Gastrocnemius medialis (tissue), 4 donors: ENCODE results near the gene MARCHF2. TPM values are rescaled to one million over a fixed set of nuclear protein-coding genes. Genes with fewer than 3 reads are reported as not detected.

Experiments
- ATAC-seq, 2 donors: fragments of 150-250 bp; one replicate each; pipeline ENCODE4 v1.9.1; 2016
- DNase-seq, 2 donors: peaks; one replicate each; pipeline ENCODE4 v3.0.0-alpha.2; 2019
- H3K27ac ChIP-seq, 4 donors: fragments of 200-600 bp; sonication (generic); 1 replicate in 1 of 4; 2 replicates in 3 of 4; pipeline ENCODE4 v1.5.1; 2016 to 2018; ENCODE audit warnings: mild to moderate bottlenecking in 2 of 4, moderate library complexity in 1 of 4
- H3K27me3 ChIP-seq, 3 donors: fragments of 200-600 bp; sonication (generic) in 2 of 3; 1 replicate in 1 of 3; 2 replicates in 2 of 3; pipeline versions ENCODE4 v1.5.1 to v1.6.0; 2016 to 2019; ENCODE audit warnings: mild to moderate bottlenecking in 1 of 3, moderate library complexity in 1 of 3
- H3K36me3 ChIP-seq, 2 donors: fragments of 200-600 bp; sonication (generic) in 1 of 2; one replicate each; pipeline ENCODE4 v1.5.1; 2017 to 2018
- H3K4me1 ChIP-seq, 2 donors: fragments of 200-600 bp; sonication (generic) in 1 of 2; one replicate each; pipeline ENCODE4 v1.5.1; 2016 to 2017; ENCODE audit warnings: mild to moderate bottlenecking in 2 of 2
- H3K4me3 ChIP-seq, 4 donors: fragments of 200-600 bp; sonication (generic) in 3 of 4; 1 replicate in 1 of 4; 2 replicates in 3 of 4; pipeline ENCODE4 v1.5.1; 2016 to 2019; ENCODE audit warnings: mild to moderate bottlenecking in 2 of 4
- H3K9me3 ChIP-seq, 3 donors: fragments of 200-600 bp; sonication (generic) in 2 of 3; 1 replicate in 1 of 3; 2 replicates in 2 of 3; pipeline ENCODE4 v1.5.1; 2016 to 2019
- CTCF ChIP-seq, 5 experiments: fragments of 450-650 bp in 3 of 5; fragments of 200-600 bp in 2 of 5; sonication (generic) in 2 of 5; IDR thresholded peaks in 4 of 5; conservative IDR thresholded peaks in 1 of 5; 1 replicate in 4 of 5; 2 replicates in 1 of 5; pipeline ENCODE4 v1.5.1; 2016 to 2019; ENCODE audit warnings: antibody characterized with exemption in 5 of 5, mild to moderate bottlenecking in 3 of 5, moderate library complexity in 3 of 5
- POLR2A ChIP-seq, 2 donors: fragments of 450-650 bp; IDR thresholded peaks; one replicate each; pipeline ENCODE4 v1.6.1; 2017; ENCODE audit warnings: antibody characterized with exemption in 2 of 2, mild to moderate bottlenecking in 2 of 2, moderate library complexity in 2 of 2
- in situ Hi-C, 4 donors: fragments of 200-750 bp; cut with MboI; loops; one replicate each; pipeline versions ENCODE4 v1.15.0 to v1.8.0; 2017; ENCODE audit warnings: low sequenced_read_pairs in 4 of 4
- intact Hi-C: fragments of 100-400 bp; cut with DNase I; formaldehyde crosslinking; loops from one replicate; pipeline ENCODE4 v1.15.1; 2023; ENCODE audit warnings: low total_unique reads
- total RNA-seq, 4 donors: library from RNA; depleted of rRNA; stranded (reverse); fragments of >200 nt; gene quantifications; one replicate each; pipeline versions ENCODE4 v1.1.0 to v1.2.3, GENCODE V29; 2016

MARCHF2 gene
- total RNA-seq, 4 donors from 2014 or later = 173 to 183 (median 176) TPM

GRCh38 chr19:8459095-8459494 lies 46.0 kb downstream of the MARCHF2 start:
- Histone ChIP-seq H3K4me1 (peaks cover 94 to 98% of the 10 kb centered on the region in 2 donors), H3K36me3 (peaks cover 0 to 12% of the 10 kb centered on the region in 2 donors), H3K27ac (peak overlapping the region; percentile 46 to 74 (median 70)), H3K4me3 (peak overlapping the region in 2 of 4 donors; percentile 3 to 12), H3K9me3 (no peaks in the 10 kb centered on the region), H3K27me3 (no peaks in the 10 kb centered on the region)
- ATAC-seq (no peak), DNase-seq (no peak)
- intact Hi-C loops = no loop called here
- TF ChIP-seq CTCF (IDR thresholded peaks at IDR 0.05 in 4 of 5, conservative IDR thresholded peaks at IDR 0.05 in 1 of 5) (no peak), POLR2A (IDR thresholded peaks at IDR 0.05) (no peak)
- in situ Hi-C loops = no loop called here

GRCh38 chr19:8459520-8460270 lies 46.6 kb downstream of the MARCHF2 start:
- Histone ChIP-seq H3K36me3 (peaks cover 0 to 18% of the 10 kb centered on the region in 2 donors), H3K9me3 (no peaks in the 10 kb centered on the region), H3K4me3 (peak overlapping the region in 2 of 4 donors; percentile 3 to 19), H3K27me3 (no peaks in the 10 kb centered on the region), H3K27ac (peak overlapping the region; percentile 46 to 74 (median 70)), H3K4me1 (peaks cover 88 to 93% of the 10 kb centered on the region in 2 donors)
- no peak for DNase-seq
- intact Hi-C loops (no loop called here), in situ Hi-C loops (no loop called here)
- no peak for ATAC-seq
- TF ChIP-seq POLR2A (IDR thresholded peaks at IDR 0.05) = no peak
- TF ChIP-seq CTCF (IDR thresholded peaks at IDR 0.05 in 4 of 5, conservative IDR thresholded peaks at IDR 0.05 in 1 of 5) = no peak

GRCh38 chr19:8460516-8461298 lies 47.6 kb downstream of the MARCHF2 start:
- Histone ChIP-seq H3K4me3 (peak overlapping the region in 1 of 4 donors; percentile 19), H3K27ac (peak overlapping the region; percentile 12 to 74 (median 56)), H3K9me3 (no peaks in the 10 kb centered on the region), H3K27me3 (no peaks in the 10 kb centered on the region), H3K36me3 (peaks cover 0 to 25% of the 10 kb centered on the region in 2 donors), H3K4me1 (peaks cover 78 to 84% of the 10 kb centered on the region in 2 donors)
- intact Hi-C loops (no loop called here), in situ Hi-C loops (no loop called here)
- DNase-seq = no peak
- no peak for ATAC-seq
- TF ChIP-seq POLR2A (IDR thresholded peaks at IDR 0.05) = no peak
- no peak for TF ChIP-seq CTCF (IDR thresholded peaks at IDR 0.05 in 4 of 5, conservative IDR thresholded peaks at IDR 0.05 in 1 of 5)

- Histone ChIP-seq H3K4me3 (no peak overlapping the region), H3K27ac (peak overlapping the region; percentile 12 to 74 (median 56)), H3K9me3 (no peaks in the 10 kb centered on the region), H3K36me3 (peaks cover 0 to 30% of the 10 kb centered on the region in 2 donors), H3K4me1 (peaks cover 71 to 78% of the 10 kb centered on the region in 2 donors), H3K27me3 (no peaks in the 10 kb centered on the region)
- in situ Hi-C loops (no loop called here), intact Hi-C loops (no loop called here)
- no peak for ATAC-seq
- no peak for DNase-seq
- no peak for TF ChIP-seq CTCF (IDR thresholded peaks at IDR 0.05 in 4 of 5, conservative IDR thresholded peaks at IDR 0.05 in 1 of 5)
- TF ChIP-seq POLR2A (IDR thresholded peaks at IDR 0.05) = no peak
Measured at GRCh38 chr19:8461376-8461775, 48.3 kb downstream of the MARCHF2 start.
